Liver (tissue), 9 donors: ENCODE data around the gene CXCR3. TPM values are rescaled to one million over a fixed set of nuclear protein-coding genes. Genes with fewer than 3 reads are reported as not detected.

ENCODE experiments used
- DNase-seq: peaks from one replicate; pipeline ENCODE4 v3.0.0-alpha.2; 2017; ENCODE audit warnings: low spot score
- H3K27ac ChIP-seq, 2 donors: one replicate each; pipeline ENCODE4 v1.7.0; 2013; ENCODE audit warnings: inconsistent platforms in 2 of 2, low read length in 2 of 2, control low read depth in 1 of 2, low read depth in 1 of 2, mild to moderate bottlenecking in 1 of 2
- H3K27me3 ChIP-seq, 4 donors: one replicate each; pipeline versions ENCODE4 v1.6.1 to v1.7.0; 2013; ENCODE audit warnings: low read length in 3 of 4, inconsistent platforms in 1 of 4, mild to moderate bottlenecking in 1 of 4, moderate library complexity in 1 of 4; ENCODE audit not compliant: control insufficient read depth in 4 of 4, insufficient read depth in 4 of 4
- H3K36me3 ChIP-seq, 4 donors: one replicate each; pipeline versions ENCODE4 v1.6.1 to v1.7.0; 2013; ENCODE audit warnings: low read length in 3 of 4, mild to moderate bottlenecking in 3 of 4, low read depth in 1 of 4, moderate library complexity in 1 of 4; ENCODE audit not compliant: control insufficient read depth in 4 of 4, insufficient read depth in 3 of 4
- H3K4me1 ChIP-seq, 4 donors: one replicate each; pipeline versions ENCODE4 v1.6.1 to v1.7.0; 2013; ENCODE audit warnings: low read length in 3 of 4, mild to moderate bottlenecking in 3 of 4, moderate library complexity in 1 of 4; ENCODE audit not compliant: control insufficient read depth in 4 of 4, insufficient read depth in 4 of 4
- H3K4me3 ChIP-seq, 3 donors: one replicate each; pipeline versions ENCODE4 v1.6.1 to v1.7.0; 2013; ENCODE audit warnings: low read length in 3 of 3, control low read depth in 1 of 3, low read depth in 1 of 3, mild to moderate bottlenecking in 1 of 3
- H3K9ac ChIP-seq, 2 donors: one replicate each; pipeline ENCODE4 v1.7.0; 2013; ENCODE audit warnings: low read length in 2 of 2, mild to moderate bottlenecking in 2 of 2, moderate library complexity in 2 of 2, control low read depth in 1 of 2, low read depth in 1 of 2
- H3K9me3 ChIP-seq, 4 donors: one replicate each; pipeline versions ENCODE4 v1.6.1 to v1.7.0; 2013; ENCODE audit warnings: low read length in 3 of 4; ENCODE audit not compliant: control insufficient read depth in 4 of 4
- EGR1 ChIP-seq, 2 donors: IDR thresholded peaks; 2 replicates each; pipeline ENCODE4 v1.6.1; 2016 to 2018; ENCODE audit warnings: antibody characterized with exemption in 2 of 2, low read depth in 2 of 2
- FOXA1 ChIP-seq: IDR thresholded peaks from 2 replicates; pipeline ENCODE4 v1.6.1; 2016; ENCODE audit warnings: antibody characterized with exemption
- FOXA2 ChIP-seq: IDR thresholded peaks from 2 replicates; pipeline ENCODE4 v1.6.1; 2016; ENCODE audit warnings: antibody characterized with exemption
- GABPA ChIP-seq, 2 donors: IDR thresholded peaks in 1 of 2; conservative IDR thresholded peaks in 1 of 2; 2 replicates each; pipeline ENCODE4 v1.6.1; 2016; ENCODE audit warnings: antibody characterized with exemption in 2 of 2, mild to moderate bottlenecking in 1 of 2, moderate library complexity in 1 of 2
- HNF4A ChIP-seq, 2 donors: conservative IDR thresholded peaks; 2 replicates each; pipeline ENCODE4 v1.6.1; 2016; ENCODE audit warnings: antibody characterized with exemption in 2 of 2, mild to moderate bottlenecking in 2 of 2
- HNF4G ChIP-seq: IDR thresholded peaks from 2 replicates; pipeline ENCODE4 v1.6.1; 2016; ENCODE audit warnings: antibody characterized with exemption
- JUND ChIP-seq, 2 donors: IDR thresholded peaks; 2 replicates each; pipeline ENCODE4 v1.6.1; 2016; ENCODE audit warnings: antibody characterized with exemption in 2 of 2
- NR2F2 ChIP-seq: IDR thresholded peaks from 2 replicates; pipeline ENCODE4 v1.6.1; 2016; ENCODE audit warnings: antibody characterized with exemption
- RAD21 ChIP-seq, 2 donors: IDR thresholded peaks; 2 replicates each; pipeline ENCODE4 v1.6.1; 2016; ENCODE audit warnings: antibody characterized with exemption in 2 of 2, mild to moderate bottlenecking in 2 of 2
- RXRA ChIP-seq, 2 donors: IDR thresholded peaks; 2 replicates each; pipeline ENCODE4 v1.6.1; 2017 to 2018; ENCODE audit warnings: antibody characterized with exemption in 2 of 2, mild to moderate bottlenecking in 1 of 2
- SP1 ChIP-seq: IDR thresholded peaks from 2 replicates; pipeline ENCODE4 v1.6.1; 2018; ENCODE audit warnings: antibody characterized with exemption, mild to moderate bottlenecking
- TAF1 ChIP-seq: conservative IDR thresholded peaks from 2 replicates; pipeline ENCODE4 v1.6.1; 2016; ENCODE audit warnings: antibody characterized with exemption, mild to moderate bottlenecking
- YY1 ChIP-seq: IDR thresholded peaks from 2 replicates; pipeline ENCODE4 v1.6.1; 2016; ENCODE audit warnings: antibody characterized with exemption, mild to moderate bottlenecking
- WGBS: extraction: QIAGEN DNeasy Blood & Tissue Kit; methylation state at CpG from one replicate; pipeline ENCODE4 v1.1.7; 2013; 5-methylcytosine and 5-hydroxymethylcytosine counted together
- polyA plus RNA-seq, 2 donors: library from polyadenylated mRNA; stranded (reverse) in 1 of 2; unstranded in 1 of 2; fragments of 200-250 nt in 1 of 2; fragments of >200 nt in 1 of 2; fragmentation: Nextera tagmentation in 1 of 2; extraction: Ambion mirVana in 1 of 2; gene quantifications; one replicate each; pipeline versions ENCODE4 v1.2.1 to v1.2.3, GENCODE V29; 2013 to 2015
- total RNA-seq, 2 donors: library from RNA; depleted of rRNA; stranded (reverse); fragments of >200 nt; gene quantifications; one replicate each; pipeline ENCODE4 v1.2.3, GENCODE V29; 2014
- TF ChIP-seq, protein P1 (sequence below): IDR thresholded peaks from 2 replicates; pipeline ENCODE4 v1.6.1; 2016; ENCODE audit warnings: antibody characterized with exemption
- TF ChIP-seq, protein P2 (sequence below): IDR thresholded peaks from 2 replicates; pipeline ENCODE4 v1.6.1; 2016; ENCODE audit warnings: antibody characterized with exemption, mild to moderate bottlenecking
- TF ChIP-seq, protein P3 (sequence below): IDR thresholded peaks from 2 replicates; pipeline ENCODE4 v1.6.1; 2016; ENCODE audit warnings: antibody characterized with exemption
- TF ChIP-seq, protein P4 (sequence below): fragments of 150-350 bp; IDR thresholded peaks from 2 replicates; pipeline ENCODE4 v1.5.1; 2017; ENCODE audit warnings: improper control_type of control experiment, low read depth, low read length; ENCODE audit not compliant: missing input control
- TF ChIP-seq, protein P5 (sequence below): IDR thresholded peaks from 2 replicates; pipeline ENCODE4 v1.6.1; 2016; ENCODE audit warnings: antibody characterized with exemption
- donor health status: healthy.
- donor health status: healthy.
- donor health status: healthy.
- donor health status: healthy.
- donor health status: healthy.

Gene CXCR3
- total and polyA plus RNA-seq, 4 donors: 0.25 to 0.27 (median 0.25) TPM; not detected in 1

DNA sequence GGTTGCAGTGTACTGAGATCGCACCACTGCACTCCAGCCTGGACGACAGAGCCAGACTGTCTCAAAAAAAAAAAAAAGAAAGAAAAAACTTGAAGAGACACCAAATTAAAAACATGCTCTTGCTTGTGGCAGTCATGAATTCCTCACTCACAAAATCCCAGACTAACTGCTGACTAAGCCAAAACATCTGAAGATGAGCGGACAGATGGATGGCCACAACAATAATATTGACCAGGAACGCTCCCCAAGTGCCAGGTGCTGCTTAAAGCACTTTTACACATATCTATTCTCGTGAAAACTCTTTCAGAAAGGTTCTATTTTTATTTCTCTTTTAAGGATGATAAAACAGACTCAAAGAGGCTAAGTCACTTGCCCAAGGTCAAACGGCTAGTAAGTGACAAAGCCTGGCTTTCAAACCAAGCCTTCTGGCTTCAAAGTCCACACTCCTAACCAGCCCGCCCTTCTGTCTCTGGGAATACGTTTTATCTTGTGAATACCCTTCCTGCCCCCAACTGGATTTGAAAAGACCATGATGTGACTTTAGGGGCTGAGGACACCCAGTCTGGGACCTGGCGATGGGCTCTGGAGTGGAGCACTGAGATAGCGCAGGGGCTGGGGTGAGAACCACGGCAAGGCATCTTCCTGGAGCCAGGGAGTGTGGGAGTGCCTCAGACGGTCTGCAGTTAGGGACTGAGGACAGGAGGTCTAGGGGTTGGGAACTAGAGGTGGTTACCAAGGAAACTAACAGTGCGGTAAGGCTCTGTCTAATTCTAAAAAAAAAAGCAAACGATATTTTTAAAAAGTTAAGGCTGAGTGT lies 9.5 kb upstream of the CXCR3 start:
- no peak for DNase-seq
- WGBS: 88% methylated on average over 14 of the region's 14 CpGs
- TF ChIP-seq, protein P1, sequence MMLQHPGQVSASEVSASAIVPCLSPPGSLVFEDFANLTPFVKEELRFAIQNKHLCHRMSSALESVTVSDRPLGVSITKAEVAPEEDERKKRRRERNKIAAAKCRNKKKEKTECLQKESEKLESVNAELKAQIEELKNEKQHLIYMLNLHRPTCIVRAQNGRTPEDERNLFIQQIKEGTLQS: no peak
- TF ChIP-seq RXRA (IDR thresholded peaks at IDR 0.05) (no peak), EGR1 (IDR thresholded peaks at IDR 0.05; ENCODE audit: low read depth in 2 of 2) (no peak), GABPA (IDR thresholded peaks at IDR 0.05 in 1 of 2, conservative IDR thresholded peaks at IDR 0.05 in 1 of 2) (no peak)
- peaks cover 0 to under 1% (median 0%) of the 10 kb centered on the region in 4 donors for H3K4me1 ChIP-seq
- no peak overlapping the region for H3K9ac ChIP-seq
- H3K4me3 ChIP-seq: no peak overlapping the region
- H3K36me3 ChIP-seq: no peaks in the 10 kb centered on the region
- H3K9me3 ChIP-seq: no peaks in the 10 kb centered on the region
- no peak overlapping the region for H3K27ac ChIP-seq
- H3K27me3 ChIP-seq: no peaks in the 10 kb centered on the region

DNA sequence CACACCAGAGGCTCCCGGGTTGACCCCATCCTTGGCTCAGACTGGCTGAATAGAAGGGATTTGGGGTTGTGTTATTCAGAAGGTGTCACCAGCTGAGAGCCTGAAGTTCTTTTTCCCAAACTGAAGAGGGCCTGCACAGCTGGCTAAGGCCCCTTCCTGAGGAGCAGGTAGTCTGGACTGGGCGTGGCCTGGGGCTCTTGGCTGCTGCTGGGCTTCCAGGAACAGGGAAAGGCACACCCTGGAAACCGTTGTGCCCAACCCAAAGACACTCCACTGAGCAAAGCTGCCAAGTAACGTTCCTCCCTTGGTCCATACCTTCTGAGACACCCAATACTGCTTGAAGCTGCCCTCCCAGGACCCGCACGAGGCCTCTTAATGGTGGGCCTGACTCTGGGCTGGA lies 8.3 kb upstream of the CXCR3 start:
- no peak for DNase-seq
- no peak overlapping the region for H3K4me3 ChIP-seq
- H3K9ac ChIP-seq: no peak overlapping the region
- H3K9me3 ChIP-seq: no peaks in the 10 kb centered on the region
- H3K27me3 ChIP-seq: no peaks in the 10 kb centered on the region
- H3K27ac ChIP-seq: no peak overlapping the region
- no peak for TF ChIP-seq SP1
- no peak for TF ChIP-seq YY1
- no peak for TF ChIP-seq JUND (IDR thresholded peaks at IDR 0.05)
- TF ChIP-seq HNF4A (conservative IDR thresholded peaks at IDR 0.05): no peak
- TF ChIP-seq NR2F2: no peak
- TF ChIP-seq, protein P2, sequence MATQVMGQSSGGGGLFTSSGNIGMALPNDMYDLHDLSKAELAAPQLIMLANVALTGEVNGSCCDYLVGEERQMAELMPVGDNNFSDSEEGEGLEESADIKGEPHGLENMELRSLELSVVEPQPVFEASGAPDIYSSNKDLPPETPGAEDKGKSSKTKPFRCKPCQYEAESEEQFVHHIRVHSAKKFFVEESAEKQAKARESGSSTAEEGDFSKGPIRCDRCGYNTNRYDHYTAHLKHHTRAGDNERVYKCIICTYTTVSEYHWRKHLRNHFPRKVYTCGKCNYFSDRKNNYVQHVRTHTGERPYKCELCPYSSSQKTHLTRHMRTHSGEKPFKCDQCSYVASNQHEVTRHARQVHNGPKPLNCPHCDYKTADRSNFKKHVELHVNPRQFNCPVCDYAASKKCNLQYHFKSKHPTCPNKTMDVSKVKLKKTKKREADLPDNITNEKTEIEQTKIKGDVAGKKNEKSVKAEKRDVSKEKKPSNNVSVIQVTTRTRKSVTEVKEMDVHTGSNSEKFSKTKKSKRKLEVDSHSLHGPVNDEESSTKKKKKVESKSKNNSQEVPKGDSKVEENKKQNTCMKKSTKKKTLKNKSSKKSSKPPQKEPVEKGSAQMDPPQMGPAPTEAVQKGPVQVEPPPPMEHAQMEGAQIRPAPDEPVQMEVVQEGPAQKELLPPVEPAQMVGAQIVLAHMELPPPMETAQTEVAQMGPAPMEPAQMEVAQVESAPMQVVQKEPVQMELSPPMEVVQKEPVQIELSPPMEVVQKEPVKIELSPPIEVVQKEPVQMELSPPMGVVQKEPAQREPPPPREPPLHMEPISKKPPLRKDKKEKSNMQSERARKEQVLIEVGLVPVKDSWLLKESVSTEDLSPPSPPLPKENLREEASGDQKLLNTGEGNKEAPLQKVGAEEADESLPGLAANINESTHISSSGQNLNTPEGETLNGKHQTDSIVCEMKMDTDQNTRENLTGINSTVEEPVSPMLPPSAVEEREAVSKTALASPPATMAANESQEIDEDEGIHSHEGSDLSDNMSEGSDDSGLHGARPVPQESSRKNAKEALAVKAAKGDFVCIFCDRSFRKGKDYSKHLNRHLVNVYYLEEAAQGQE: no peak
- TF ChIP-seq HNF4G: no peak
- TF ChIP-seq, protein P1: no peak
- no peak for TF ChIP-seq TAF1
- no peak for TF ChIP-seq GABPA (IDR thresholded peaks at IDR 0.05 in 1 of 2, conservative IDR thresholded peaks at IDR 0.05 in 1 of 2)
- TF ChIP-seq RAD21 (IDR thresholded peaks at IDR 0.05): no peak
- no peak for TF ChIP-seq FOXA1
- no peak for TF ChIP-seq RXRA (IDR thresholded peaks at IDR 0.05)
- TF ChIP-seq, protein P3, sequence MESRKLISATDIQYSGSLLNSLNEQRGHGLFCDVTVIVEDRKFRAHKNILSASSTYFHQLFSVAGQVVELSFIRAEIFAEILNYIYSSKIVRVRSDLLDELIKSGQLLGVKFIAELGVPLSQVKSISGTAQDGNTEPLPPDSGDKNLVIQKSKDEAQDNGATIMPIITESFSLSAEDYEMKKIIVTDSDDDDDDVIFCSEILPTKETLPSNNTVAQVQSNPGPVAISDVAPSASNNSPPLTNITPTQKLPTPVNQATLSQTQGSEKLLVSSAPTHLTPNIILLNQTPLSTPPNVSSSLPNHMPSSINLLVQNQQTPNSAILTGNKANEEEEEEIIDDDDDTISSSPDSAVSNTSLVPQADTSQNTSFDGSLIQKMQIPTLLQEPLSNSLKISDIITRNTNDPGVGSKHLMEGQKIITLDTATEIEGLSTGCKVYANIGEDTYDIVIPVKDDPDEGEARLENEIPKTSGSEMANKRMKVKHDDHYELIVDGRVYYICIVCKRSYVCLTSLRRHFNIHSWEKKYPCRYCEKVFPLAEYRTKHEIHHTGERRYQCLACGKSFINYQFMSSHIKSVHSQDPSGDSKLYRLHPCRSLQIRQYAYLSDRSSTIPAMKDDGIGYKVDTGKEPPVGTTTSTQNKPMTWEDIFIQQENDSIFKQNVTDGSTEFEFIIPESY: no peak
- no peak for TF ChIP-seq EGR1 (IDR thresholded peaks at IDR 0.05; ENCODE audit: low read depth in 2 of 2)
- TF ChIP-seq FOXA2: no peak
- TF ChIP-seq, protein P4, sequence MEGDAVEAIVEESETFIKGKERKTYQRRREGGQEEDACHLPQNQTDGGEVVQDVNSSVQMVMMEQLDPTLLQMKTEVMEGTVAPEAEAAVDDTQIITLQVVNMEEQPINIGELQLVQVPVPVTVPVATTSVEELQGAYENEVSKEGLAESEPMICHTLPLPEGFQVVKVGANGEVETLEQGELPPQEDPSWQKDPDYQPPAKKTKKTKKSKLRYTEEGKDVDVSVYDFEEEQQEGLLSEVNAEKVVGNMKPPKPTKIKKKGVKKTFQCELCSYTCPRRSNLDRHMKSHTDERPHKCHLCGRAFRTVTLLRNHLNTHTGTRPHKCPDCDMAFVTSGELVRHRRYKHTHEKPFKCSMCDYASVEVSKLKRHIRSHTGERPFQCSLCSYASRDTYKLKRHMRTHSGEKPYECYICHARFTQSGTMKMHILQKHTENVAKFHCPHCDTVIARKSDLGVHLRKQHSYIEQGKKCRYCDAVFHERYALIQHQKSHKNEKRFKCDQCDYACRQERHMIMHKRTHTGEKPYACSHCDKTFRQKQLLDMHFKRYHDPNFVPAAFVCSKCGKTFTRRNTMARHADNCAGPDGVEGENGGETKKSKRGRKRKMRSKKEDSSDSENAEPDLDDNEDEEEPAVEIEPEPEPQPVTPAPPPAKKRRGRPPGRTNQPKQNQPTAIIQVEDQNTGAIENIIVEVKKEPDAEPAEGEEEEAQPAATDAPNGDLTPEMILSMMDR: no peak
- TF ChIP-seq, protein P5, sequence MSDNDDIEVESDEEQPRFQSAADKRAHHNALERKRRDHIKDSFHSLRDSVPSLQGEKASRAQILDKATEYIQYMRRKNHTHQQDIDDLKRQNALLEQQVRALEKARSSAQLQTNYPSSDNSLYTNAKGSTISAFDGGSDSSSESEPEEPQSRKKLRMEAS: no peak
- WGBS: 85% methylated on average over 6 of the region's 6 CpGs
- H3K4me1 ChIP-seq: peaks cover 0 to 2% (median 0%) of the 10 kb centered on the region in 4 donors
- no peaks in the 10 kb centered on the region for H3K36me3 ChIP-seq
